Stimulated activated CD4-positive, alpha-beta T cell treated with anti-CD3 and anti-CD28 coated beads, Interleukin-4, amount 100 ng/mL, for 4 hours (primary cell): Measurements from ENCODE around the gene ARID5B.

Experiments
- DNase-seq, 2 experiments: peaks; one replicate each; pipeline ENCODE4 v3.0.0-alpha.2; 2020

ARID5B gene

DNA sequence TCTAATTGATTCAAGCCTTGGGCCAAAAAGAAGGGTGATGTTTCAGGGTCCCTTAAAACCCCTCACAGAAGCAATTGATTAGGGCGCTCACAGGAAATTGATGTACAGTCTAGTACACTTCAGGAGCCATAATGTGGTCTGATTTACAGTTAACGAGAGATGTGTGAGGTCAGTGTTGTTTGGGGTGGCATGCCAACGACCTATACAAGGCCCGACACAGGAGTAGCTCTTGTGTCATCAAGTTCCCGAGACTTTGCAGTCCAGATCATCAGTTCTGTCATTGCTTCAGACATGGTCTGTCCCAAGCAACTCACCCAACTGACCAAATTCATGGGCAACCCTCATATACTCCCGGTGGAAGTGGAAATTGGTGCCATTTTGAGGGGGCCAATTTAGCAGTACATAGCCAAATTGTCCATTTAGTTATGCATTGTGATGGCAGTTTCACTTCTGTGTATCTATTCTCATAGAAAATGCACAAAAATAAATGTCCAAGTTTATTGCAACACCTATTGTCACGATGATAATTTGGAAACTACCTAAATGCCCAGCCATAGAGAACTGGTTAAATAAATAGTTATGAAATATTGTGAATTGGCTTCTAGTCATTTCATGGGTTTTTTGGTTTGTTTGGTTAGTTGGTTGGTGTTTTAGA is 18.0 kb upstream of the ARID5B start:
- DNase-seq: no peak

DNA sequence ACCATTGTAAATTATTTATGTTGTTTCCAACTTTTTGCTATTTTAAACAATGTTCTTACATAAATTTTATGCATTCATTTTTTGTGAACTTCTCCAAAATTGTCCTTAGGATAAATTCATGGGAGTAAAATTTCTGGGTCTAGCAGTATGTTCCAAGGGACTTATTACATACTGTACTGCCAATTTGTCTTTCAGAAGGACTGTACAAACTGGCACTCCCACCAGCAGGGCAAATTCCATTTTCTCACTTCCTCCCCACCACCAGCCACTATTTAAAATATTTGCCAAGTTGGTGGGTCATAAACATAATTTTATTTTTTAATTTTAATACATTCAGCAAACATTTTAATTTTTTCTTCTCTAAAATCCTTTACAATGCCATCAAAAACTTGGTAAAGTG is 13.7 kb upstream of the ARID5B start:
- no peak for DNase-seq

DNA sequence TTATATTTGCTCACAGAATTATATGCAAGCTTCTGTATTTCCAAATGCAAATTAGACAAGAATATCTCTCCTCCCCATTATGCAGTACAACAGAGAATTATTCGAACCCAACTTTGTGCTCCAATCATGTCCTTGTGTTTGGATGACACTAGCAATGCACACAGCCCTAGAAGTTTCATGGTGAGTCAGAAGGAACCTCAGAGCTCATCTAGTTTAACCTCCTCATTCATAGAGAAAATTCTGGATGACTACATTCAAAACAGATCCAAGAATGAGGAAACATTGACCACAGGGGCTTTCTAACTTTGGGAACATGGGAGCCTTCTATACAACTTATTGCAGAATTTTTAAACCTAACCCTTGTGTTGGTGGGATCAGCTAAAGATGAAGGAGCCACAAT is 12.8 kb upstream of the ARID5B start:
- no peak for DNase-seq

DNA sequence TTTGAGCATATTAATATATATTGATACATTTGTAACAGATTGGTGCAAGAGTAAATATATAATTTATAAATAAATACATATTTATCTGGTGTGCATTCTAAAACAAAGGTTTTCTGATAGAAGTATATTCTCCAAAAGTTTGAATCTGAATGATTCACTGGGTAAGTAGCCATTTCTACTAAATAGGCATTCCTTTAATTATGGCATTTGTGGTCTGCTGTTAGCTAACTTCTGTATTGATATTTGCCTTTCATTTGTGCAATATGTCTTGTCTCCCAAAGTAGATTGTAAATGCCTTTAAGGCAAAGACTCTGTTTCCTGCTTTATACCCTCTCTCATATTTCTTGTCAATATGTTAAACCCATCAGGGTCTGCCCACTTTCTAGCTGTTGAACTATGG is 11.1 kb upstream of the ARID5B start:
- no peak for DNase-seq

DNA sequence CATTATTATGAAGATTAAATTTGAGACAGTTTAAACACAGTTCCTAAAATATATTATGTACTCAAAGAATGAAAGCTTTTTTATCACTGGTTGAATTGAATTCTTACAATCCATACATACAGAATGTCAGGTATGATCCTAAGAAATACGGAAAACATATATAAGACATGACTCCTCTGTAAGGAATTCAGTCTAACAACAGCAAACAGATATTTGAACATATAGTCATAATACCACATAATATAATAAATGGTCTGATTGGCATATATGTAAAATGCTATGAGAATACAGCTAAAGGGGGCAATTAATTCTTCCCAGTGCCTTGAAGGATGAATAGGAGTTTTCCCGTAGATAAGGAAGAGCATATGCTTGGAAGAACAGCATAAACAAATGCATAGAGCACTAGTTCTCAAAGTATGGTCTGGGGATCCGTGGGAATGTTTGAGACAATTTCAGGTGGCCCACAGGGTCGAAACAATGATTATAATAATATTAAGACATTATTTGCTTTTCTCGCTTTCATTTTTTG is 10.6 kb upstream of the ARID5B start:
- no peak for DNase-seq

DNA sequence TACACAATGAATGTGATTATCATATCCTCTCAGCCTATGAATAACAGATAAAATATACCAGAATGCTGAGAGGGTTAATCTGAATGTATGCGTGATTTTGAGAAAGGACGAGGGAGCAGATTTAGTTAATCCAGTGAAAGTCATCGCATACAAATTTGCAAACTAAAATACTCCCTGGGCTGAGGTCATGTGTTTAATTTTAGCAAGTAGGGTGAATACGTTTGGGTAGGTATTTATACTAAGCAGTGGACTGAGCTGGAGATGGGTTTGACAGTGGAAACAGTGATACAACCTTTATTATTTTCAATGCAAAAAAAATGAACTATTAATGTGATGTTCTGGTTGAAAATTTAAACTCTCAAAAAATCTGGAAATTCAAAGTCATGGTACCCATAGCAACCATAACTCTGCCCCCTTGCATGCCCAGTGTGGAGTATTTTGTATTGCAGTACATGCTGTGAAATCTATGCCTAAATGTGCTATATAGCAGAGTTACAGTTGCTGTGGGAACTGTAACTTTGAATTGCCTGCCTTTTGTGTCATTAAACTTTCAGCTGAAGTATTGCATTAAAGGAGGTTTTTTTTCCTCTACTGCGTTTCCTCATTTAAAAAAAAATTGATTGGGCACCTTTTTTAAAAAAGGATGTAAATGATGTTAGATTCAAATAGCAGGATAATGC is 9.5 kb upstream of the ARID5B start:
- DNase-seq: no peak

DNA sequence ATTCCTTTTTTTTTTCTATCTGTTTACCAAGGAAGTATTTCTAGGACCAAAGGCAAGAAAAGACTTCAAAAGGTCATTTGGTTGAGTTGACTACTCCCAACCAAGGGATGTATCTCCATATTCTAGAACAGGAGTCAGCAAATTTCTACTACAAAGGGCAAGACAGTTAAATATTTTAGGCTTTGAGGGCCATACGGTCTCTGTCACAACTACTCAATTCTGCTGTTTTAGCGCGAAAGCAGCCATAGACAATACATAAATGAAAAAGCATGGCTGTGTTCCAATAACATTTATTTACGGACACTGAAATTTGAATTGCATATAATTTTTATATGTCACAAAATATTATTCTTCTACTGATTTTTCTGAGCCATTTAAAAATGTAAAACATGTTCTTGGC is 8.5 kb upstream of the ARID5B start:
- DNase-seq: no peak

DNA sequence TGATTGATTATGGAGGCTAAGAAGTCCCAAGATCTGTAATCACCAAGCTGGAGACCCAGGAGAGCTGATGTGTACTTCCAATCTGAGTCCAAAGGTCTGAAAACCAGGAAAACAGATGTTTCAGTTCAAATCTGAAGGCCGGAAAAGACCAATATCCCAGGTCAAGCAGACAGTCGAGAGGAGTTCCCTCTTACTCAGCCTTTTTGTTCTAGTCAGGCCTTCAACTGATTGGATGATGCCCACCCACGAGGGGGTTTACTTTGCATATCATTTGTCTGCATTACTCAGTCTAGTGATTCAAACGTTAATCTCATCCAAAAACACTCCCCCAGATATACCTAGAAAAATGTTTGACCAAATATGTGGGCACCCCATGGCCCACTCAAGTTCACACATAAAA is 7.4 kb upstream of the ARID5B start:
- peak in 1 of 2 experiments; percentile 9 for DNase-seq

DNA sequence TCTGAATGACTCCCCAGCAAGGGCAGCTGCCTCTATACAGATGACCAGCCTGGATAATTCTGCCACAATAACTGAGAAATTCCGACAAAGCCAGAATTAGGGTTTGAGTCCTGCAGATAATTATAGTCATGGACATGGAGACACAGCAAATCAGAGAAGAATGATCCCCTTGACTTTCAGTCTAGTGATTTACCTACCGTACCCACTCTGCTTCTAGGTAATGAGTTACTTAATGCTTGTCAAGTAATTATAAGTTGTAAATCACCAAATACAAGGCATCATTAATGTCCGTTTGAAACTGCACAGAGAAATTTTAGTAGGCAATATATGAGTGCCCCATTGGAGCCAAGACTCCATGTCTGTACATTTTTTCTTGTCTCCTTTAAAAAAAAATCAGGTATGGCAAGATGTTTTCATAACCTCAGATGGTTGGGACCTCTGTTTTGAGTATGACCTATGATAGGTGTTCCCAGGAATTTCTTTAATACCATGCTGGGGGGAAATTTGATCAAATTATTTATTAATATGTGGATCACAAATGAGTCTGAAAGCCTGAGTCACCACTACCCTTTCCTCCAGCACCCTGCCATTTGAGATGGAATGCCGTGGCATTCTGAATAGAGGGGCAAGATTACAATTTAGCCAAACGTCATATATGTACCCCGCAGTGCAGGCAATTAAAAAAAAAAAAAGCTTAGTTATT is 5.5 kb upstream of the ARID5B start:
- DNase-seq: no peak

DNA sequence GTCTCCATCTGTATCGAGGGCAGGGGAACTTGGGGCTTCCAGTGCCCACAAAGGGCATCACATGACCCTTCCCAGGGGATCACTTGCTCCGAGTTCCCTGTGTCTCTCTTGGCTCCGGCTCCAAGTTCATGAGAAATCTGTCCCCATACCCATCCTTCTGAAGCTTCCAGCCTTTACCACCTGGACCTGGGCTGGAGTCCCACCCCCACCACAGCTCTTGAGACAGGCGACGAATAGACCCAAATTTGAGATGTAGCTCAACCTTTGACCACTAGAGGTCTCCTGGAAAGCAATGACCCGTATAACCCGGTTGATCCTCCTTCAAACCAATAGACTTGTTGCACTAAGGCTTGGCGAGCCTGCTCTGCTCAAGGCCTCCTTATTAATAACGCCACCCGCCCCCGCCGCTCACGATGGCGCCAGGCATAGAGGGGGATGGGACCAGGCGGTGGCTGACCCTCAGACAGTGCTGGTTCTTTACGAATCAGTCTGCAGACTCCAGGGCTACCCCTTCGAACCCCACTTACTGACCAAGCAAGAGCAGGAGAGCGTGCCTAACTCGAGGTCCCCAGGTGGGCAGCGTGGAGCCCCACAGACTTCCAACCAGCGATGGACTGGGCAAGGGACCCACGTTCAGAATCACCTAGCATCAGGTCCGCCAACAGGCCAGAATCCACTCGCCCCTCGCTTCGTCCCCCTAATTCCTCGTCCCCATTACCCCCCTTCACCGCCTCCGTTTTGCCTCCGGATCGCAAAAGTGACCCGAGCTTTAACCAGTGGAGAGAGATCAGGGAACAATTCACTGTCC is 4.4 kb upstream of the ARID5B start:
- DNase-seq: peak; percentile 27 to 42

DNA sequence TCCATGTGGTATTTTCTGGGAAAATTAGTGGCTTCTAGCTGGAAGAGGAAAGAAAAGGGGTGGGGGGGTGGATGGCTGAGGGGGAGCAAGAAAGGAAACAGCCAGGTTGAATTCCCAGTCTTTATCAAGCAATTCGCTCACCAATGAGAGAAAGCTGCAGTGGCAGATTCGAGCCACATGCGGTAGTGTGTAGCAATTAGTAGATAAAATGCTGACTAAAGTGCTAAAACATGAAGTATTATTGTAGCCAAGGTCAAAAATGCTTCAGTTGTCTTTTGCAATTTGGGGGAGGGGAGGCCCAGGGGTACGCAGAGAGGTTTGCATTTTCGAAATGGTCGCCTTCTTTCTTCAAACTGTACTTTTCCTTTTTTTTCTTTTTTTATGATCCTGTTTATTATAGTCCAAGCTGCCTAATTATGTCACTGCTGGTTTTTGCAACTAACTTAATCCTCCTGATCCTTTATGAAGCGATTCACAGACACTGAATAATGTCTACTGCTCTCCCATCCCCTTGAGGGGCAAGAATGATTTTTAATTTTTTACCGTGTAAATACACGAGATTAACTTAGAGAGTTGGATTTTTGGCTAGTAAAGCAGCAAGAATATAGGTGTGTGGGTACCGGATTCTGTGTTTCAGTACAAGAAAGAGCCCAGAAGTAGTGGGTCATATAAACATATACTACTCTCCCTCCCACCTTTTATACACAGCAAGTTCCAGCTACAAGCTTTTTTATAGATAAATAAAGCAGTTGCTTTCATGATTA is 3.6 kb upstream of the ARID5B start:
- DNase-seq: peak in 1 of 2 experiments; percentile 15

DNA sequence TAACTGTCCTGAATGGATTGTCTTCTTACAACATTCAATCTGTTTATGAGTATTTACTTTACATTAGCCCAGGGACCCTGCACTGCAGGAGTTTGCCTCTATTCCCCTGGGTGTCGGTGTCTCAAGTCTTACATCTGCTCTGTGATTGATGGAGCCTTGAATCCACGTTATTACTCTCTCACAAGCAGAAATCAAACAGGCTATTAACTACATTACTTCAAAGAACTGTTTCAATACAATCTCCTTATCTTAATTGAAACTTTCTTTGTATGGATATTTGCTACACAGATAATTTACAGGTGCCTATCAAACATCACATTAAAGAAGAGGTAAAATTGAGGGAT is 3.1 kb upstream of the ARID5B start:
- no peak for DNase-seq

DNA sequence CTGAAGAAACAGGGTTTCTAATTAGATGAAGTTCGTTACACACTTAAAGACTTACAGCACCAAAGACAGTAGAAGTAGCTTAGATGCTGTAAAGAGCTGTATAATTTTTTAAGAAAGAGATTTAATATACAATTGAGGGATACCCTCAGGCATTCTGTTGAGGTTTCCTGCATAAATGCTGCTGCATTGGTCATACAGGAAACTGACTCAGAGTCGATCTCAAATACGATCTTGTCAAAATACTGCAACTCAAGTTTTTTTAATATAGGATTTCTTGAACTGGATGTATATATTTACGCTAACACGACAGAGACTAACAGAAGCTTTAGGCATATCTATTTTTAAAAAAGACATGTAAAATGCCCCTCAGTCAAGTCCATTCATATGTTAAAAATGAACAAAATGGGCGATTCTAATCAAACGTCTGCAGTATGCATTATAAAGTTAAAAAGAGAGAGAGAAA is 2.4 kb upstream of the ARID5B start:
- peak in 1 of 2 experiments; percentile 12 for DNase-seq

DNA sequence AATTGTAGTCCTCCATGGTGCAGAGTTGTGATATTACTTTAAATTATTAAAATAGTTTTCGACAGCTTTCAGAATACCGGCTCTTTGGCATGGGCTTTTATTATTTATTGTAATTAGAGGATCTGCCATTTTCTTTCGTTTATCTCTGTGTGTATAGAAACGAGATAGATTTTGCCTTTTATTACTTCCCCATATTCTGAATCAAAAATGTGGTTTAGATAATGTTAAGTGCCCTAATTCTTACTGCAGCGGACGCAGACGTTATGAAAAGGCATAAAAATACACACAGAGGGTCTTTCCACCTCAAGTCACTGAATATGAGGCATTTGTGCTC is 1.9 kb upstream of the ARID5B start:
- no peak for DNase-seq

DNA sequence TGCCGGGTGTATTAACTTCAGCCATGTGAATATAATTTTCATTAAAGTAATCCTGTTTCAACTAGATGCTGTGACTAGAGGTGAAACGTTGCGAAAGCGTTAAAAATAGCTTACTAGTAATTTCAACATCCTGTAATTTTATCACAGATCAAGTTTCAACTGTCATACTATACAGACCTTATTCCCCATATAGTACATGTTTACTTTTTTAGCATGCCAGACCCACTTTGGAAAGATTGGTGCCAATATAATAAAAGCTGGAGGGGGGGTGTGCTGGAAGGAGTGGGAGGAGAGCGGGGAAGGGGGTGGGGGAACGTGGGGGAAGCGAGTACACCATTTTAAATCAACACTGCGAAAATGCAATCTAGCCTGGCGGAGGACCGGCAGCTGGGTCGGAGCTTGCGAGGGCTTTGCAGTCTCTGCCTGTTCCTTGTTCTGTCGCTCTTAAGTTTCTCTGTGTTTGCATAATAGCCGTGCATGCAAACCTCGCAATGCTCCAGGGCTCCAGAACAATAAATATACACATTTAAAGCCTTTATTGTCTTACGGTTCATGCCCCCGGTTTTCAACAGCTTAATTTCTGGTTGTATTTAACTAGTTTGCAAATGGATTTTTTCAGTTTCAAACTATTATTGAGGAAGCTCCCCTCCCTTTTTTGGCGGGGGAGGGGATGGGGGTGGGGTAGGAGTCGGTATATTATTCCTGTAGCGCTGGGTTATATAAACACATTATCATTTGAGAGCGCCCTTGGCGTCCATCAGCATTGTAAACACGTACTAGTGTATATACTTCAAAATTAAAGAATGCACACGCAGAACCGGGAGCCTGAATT is 1.3 kb upstream of the ARID5B start:
- DNase-seq: peak; percentile 44 to 48

DNA sequence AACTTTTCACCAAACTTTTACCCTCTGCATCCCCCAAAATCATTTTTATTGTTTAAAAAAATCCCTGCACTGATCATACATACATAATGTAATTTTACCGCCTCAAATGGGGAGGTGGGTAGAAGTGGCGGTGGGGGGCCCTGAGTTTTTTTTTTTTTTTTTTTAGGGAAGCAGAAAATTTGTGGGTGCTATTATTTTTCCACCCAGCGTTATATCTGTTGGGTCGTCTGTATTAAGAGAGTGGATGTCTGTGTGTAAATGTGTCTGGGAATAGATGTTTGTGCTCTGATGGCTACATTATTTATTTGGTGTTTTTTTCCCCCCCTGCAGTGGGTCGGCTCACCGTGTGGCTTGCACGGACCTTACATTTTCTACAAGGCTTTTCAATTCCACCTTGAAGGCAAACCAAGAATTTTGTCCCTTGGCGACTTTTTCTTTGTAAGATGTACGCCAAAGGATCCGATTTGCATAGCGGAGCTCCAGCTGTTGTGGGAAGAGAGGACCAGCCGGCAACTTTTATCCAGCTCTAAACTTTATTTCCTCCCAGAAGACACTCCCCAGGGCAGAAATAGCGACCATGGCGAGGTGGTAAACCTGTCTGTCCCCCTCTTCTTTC is 438 bp downstream of the ARID5B start:
- no peak for DNase-seq

DNA sequence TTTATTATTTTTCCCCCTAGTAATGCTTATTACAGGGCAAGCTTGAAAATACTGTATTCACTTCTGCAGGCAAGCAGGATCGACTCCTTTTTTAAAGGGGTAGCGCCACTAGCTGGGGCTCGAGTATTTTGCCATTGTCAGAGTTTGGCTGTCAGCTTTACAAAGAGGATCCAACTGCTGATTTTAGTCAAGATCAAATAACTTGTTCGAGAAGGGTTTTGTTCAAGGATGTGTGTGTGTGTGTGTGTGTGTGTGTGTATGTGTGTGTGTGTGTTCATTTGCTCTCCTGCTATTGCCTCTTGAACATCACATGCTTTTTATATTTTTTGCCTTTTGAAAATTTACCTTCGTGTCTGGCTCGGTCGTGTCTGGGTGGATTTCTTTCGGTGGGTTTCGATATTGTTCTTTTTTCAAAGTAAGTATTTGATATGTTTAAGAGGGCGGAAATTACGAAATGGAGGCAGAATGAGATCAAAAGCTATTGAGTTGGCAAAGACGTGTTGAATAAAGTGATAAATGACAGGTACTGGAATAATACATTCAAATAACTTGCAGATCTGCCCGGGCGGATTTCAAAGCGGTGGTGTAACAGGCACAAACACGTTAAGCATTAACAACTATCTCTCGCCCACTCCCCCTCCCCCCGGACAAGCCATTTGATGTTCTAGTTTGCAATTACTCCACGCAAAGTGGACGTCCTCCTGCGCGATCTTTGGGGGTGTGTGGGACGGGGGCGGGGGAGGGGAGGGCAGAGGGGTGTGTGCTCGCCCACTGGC is 1.1 kb downstream of the ARID5B start:
- peak; percentile 64 to 82 for DNase-seq

DNA sequence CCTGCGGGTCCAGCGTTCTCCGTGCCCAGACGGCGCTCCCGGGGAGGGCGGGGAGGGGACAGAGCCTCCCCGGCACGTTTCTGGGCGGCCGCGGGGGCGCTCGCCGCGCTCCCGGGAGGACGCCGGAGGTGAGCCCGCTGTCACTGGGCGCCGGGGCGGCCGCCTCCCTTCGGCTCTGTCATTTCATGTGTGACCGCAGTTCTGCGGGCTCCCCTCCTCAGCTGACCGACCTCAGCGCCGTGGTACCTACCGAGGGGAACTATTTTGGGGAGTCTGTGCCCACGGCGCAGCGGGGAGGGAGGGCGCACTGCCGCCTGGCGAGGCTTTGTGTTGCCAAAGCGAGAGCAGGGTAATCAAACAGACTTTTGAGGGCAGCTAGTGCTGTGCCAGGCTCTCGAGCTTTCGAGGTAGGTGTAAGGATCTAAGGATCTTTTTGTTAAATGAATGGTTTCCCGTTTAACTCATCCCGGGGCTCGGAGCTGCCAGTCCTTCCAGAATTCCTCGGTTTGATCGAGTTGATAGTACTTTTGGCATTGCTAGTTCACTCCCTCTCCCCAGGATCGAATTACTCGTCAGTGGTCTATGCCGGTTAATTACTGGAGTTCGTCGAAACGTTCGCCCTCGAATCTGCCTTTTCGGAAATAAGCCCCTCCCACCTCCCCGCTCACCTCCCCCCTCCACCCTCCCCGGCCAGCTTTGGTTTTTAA is 1.9 kb downstream of the ARID5B start:
- peak; percentile 59 to 66 for DNase-seq

DNA sequence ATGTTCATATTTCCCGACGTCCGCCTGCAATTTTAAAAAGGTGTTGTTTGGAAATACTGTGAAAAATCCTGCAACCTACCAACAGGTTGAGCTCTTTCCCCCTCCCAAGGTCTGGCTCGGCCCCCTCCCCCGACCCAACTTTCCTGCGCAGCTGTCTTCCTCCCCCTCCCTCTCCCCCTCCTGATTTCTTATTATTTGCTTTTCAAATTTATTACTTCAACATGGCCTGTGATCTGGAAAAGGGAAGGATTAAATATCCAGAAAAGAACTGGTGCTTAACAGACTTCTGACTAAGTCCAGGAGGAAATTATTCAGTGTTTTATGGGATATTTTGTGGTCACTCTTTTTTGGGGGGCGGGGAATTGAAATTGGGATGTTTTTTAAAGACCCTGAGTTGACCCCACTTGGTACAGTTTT is 2.4 kb downstream of the ARID5B start:
- DNase-seq: no peak
